Colonic mucosa (tissue), 4 donors: ENCODE data around the gene GPS1. TPM values are rescaled to one million over a fixed set of nuclear protein-coding genes. Genes with fewer than 3 reads are reported as not detected.

Source experiments
- DNase-seq: peaks from one replicate; pipeline ENCODE4 v3.0.0-alpha.2; 2020
- H3K27ac ChIP-seq: fragments of 200-600 bp; one replicate; pipeline ENCODE4 v1.8.0; 2021
- H3K27me3 ChIP-seq: fragments of 200-600 bp; one replicate; pipeline ENCODE4 v1.8.0; 2021
- H3K36me3 ChIP-seq: fragments of 200-600 bp; one replicate; pipeline ENCODE4 v1.8.0; 2021
- H3K4me1 ChIP-seq: fragments of 200-600 bp; one replicate; pipeline ENCODE4 v1.8.0; 2021; ENCODE audit warnings: mild to moderate bottlenecking
- H3K4me3 ChIP-seq: fragments of 200-600 bp; one replicate; pipeline ENCODE4 v1.8.0; 2021
- H3K9ac ChIP-seq, 2 donors: one replicate each; pipeline ENCODE4 v1.7.0; 2013; ENCODE audit warnings: control low read depth in 2 of 2, low read depth in 2 of 2, low read length in 2 of 2
- H3K9me3 ChIP-seq: fragments of 200-600 bp; one replicate; pipeline ENCODE4 v1.8.0; 2021
- CTCF ChIP-seq: fragments of 200-600 bp; IDR thresholded peaks from one replicate; pipeline ENCODE4 v1.8.0; 2022; ENCODE audit warnings: antibody characterized with exemption, mild to moderate bottlenecking
- intact Hi-C: fragments of 100-400 bp; cut with DNase I; formaldehyde crosslinking; loops from one replicate; pipeline ENCODE4 v1.14.1; 2022
- total RNA-seq, 2 donors: library from RNA; stranded (reverse); fragmentation: NEBNext Ultra II Directional in 1 of 2; extraction: Animal tissue kit (Norgen Biotek cat#: 25700) in 1 of 2; gene quantifications; one replicate each; pipeline ENCODE4 v1.2.1, GENCODE V29; 2021
- donor health status: healthy.
- donor health status: DM: no; HTN: no; CAD: no.
- donor health status: DM: no; HTN: no; CAD: no.

GPS1 gene
- total RNA-seq, 2 donors from 2014 or later, result 70.8 to 129 TPM

DNA sequence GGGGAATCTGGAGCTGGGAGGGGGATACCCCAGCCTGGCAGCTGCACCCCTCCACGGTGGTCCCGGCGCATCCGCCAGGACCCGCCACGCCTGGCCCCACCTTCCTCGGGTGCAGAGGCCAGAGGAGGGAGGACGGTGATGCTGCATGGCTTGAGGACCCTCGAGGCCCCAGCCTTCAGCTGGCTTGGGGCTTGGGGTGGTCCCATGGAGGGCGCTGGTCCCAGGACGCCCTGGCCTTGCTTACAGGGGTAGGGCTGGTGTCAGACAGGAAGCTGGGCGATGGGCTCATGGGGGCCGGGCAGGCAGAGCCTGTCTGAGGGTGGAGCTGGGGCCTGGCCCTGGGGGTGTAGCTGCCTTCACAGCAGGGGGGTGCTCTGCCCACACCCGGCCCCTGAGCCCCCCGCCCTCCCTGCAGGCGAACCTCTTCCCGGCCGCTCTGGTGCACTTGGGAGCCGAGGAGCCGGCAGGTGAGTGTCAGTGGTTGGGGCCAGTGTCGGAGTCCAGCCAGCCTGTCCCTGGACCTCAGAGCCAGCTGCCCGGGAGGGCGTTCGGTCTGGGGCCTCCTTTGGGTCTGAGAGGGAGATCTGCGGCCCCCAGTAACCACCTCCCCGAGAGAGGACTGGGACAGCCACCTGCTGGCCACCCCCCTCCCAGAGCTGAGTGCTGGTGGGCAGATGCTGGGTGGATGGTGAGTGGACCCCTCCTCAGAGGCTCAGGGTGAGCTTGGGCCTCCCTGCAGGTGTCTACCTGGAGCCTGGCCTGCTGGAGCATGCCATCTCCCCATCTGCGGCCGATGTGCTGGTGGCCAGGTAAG, 35.4 kb upstream of the GPS1 start:
- Histone ChIP-seq H3K36me3 (no peaks in the 10 kb centered on the region), H3K4me3 (no peak overlapping the region), H3K4me1 (peaks cover 4% of the 10 kb centered on the region), H3K27me3 (no peaks in the 10 kb centered on the region), H3K27ac (no peak overlapping the region), H3K9ac (no peak overlapping the region), H3K9me3 (no peaks in the 10 kb centered on the region)
- no peak for DNase-seq
- intact Hi-C loops, result no loop called here
- no peak for TF ChIP-seq CTCF

GRCh38 chr17:82016875-82017459, 34.7 kb upstream of the GPS1 start:
- Histone ChIP-seq H3K27ac (no peak overlapping the region), H3K4me1 (peaks cover 11% of the 10 kb centered on the region), H3K27me3 (no peaks in the 10 kb centered on the region), H3K36me3 (no peaks in the 10 kb centered on the region), H3K4me3 (no peak overlapping the region), H3K9me3 (no peaks in the 10 kb centered on the region), H3K9ac (no peak overlapping the region)
- intact Hi-C loops, result no loop called here
- DNase-seq, result no peak
- no peak for TF ChIP-seq CTCF

GRCh38 chr17:82017612-82018151, 34.0 kb upstream of the GPS1 start:
- Histone ChIP-seq H3K4me3 (no peak overlapping the region), H3K9me3 (no peaks in the 10 kb centered on the region), H3K4me1 (peaks cover 13% of the 10 kb centered on the region), H3K9ac (no peak overlapping the region), H3K27me3 (no peaks in the 10 kb centered on the region), H3K27ac (no peak overlapping the region), H3K36me3 (no peaks in the 10 kb centered on the region)
- intact Hi-C loops, result no loop called here
- no peak for DNase-seq
- TF ChIP-seq CTCF, result no peak

GRCh38 chr17:82018152-82018988, 33.3 kb upstream of the GPS1 start:
- no peaks in the 10 kb centered on the region for H3K36me3 ChIP-seq
- no peak for DNase-seq
- intact Hi-C loops, result no loop called here
- peaks cover 13% of the 10 kb centered on the region for H3K4me1 ChIP-seq
- no peak overlapping the region for H3K4me3 ChIP-seq
- H3K9ac ChIP-seq, result no peak overlapping the region
- no peaks in the 10 kb centered on the region for H3K9me3 ChIP-seq
- no peaks in the 10 kb centered on the region for H3K27me3 ChIP-seq
- no peak for TF ChIP-seq CTCF
- H3K27ac ChIP-seq, result no peak overlapping the region

DNA sequence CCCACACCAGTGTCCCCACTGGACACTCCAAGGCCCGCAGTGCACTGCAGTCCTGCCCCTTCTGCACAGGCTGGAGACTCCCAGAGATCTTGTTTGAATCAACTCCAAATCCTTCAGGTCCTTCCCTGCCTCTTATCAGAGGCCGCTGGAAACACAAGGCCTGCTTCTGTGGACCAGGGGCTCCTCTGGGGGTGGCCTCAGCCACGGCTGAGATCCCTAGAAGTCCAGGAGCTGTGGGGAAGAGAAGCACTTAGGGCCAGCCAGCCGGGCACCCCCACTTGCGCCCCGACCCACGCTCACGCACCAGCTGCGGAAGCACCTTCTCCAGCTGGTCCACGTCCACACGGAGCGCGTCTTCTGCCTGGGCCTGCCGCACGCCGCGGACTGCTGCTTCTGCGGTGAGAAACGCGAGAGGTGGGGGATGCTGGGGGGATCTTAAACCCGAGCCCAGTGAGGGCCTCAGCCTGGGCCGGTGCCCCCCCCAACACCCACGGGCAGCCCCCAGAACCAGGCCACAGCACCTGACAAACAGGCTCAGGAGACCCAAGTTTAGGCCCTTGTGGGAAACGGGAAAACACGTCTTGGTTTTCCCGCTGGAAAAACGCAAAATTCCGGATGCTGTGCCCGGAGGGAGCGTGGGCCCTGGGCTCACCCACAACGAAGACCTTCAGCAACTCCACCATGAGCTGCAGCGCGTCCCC, 32.6 kb upstream of the GPS1 start:
- no peak for DNase-seq
- Histone ChIP-seq H3K9ac (no peak overlapping the region), H3K27me3 (no peaks in the 10 kb centered on the region), H3K4me3 (no peak overlapping the region), H3K36me3 (no peaks in the 10 kb centered on the region), H3K27ac (no peak overlapping the region), H3K4me1 (peaks cover 17% of the 10 kb centered on the region), H3K9me3 (no peaks in the 10 kb centered on the region)
- no peak for TF ChIP-seq CTCF
- intact Hi-C loops, result no loop called here
